Tibial nerve (tissue), 4 donors: ENCODE data around the gene GPR35. TPM values are rescaled to one million over a fixed set of nuclear protein-coding genes. Genes with fewer than 3 reads are reported as not detected.

Experiments
- DNase-seq, 2 donors: peaks; one replicate each; pipeline ENCODE4 v3.0.0-alpha.2; 2019; ENCODE audit warnings: low spot score in 2 of 2
- H3K27ac ChIP-seq, 4 donors: fragments of 200-600 bp; sonication (generic) in 3 of 4; one replicate each; pipeline ENCODE4 v1.5.1; 2017 to 2019; ENCODE audit warnings: mild to moderate bottlenecking in 1 of 4
- H3K27me3 ChIP-seq, 2 donors: fragments of 200-600 bp; sonication (generic) in 1 of 2; one replicate each; pipeline versions ENCODE4 v1.5.1 to v1.6.0; 2017 to 2019
- H3K36me3 ChIP-seq, 3 donors: fragments of 200-600 bp; sonication (generic); one replicate each; pipeline ENCODE4 v1.5.1; 2018 to 2019
- H3K4me1 ChIP-seq, 4 donors: fragments of 200-600 bp; sonication (generic) in 3 of 4; one replicate each; pipeline ENCODE4 v1.5.1; 2017 to 2019
- H3K4me3 ChIP-seq, 4 donors: fragments of 200-600 bp; sonication (generic) in 3 of 4; one replicate each; pipeline ENCODE4 v1.5.1; 2017 to 2019; ENCODE audit warnings: mild to moderate bottlenecking in 1 of 4, moderate library complexity in 1 of 4
- H3K9me3 ChIP-seq, 4 donors: fragments of 200-600 bp; sonication (generic) in 3 of 4; one replicate each; pipeline ENCODE4 v1.5.1; 2017 to 2019
- CTCF ChIP-seq, 5 experiments: fragments of 200-600 bp in 3 of 5; fragments of 450-650 bp in 2 of 5; sonication (generic) in 3 of 5; IDR thresholded peaks; one replicate each; pipeline ENCODE4 v1.5.1; 2016 to 2019; ENCODE audit warnings: antibody characterized with exemption in 5 of 5, mild to moderate bottlenecking in 3 of 5, moderate library complexity in 2 of 5
- EP300 ChIP-seq, 2 donors: sonication (generic); formaldehyde crosslinking; IDR thresholded peaks; one replicate each; pipeline ENCODE4 v1.6.1; 2017; ENCODE audit warnings: antibody characterized with exemption in 2 of 2, mild to moderate bottlenecking in 1 of 2
- POLR2A ChIP-seq, 2 donors: fragments of 450-650 bp; IDR thresholded peaks; one replicate each; pipeline ENCODE4 v1.6.1; 2017; ENCODE audit warnings: antibody characterized with exemption in 2 of 2, mild to moderate bottlenecking in 2 of 2, moderate library complexity in 2 of 2
- WGBS, 2 donors: methylation state at CpG; one replicate each; pipeline ENCODE4 v1.1.5; 2018; 5-methylcytosine and 5-hydroxymethylcytosine counted together
- total RNA-seq, 4 donors: library from RNA; depleted of rRNA; stranded (reverse); fragments of >200 nt; gene quantifications; one replicate each; pipeline ENCODE4 v1.1.0, GENCODE V29; 2016

GPR35 gene
- total RNA-seq, 4 donors from 2014 or later: 0.90 to 8.2 (median 2.0) TPM

- H3K36me3 ChIP-seq: peaks cover 0 to 12% (median 0%) of the 10 kb centered on the region in 3 donors
- no peaks in the 10 kb centered on the region for H3K27me3 ChIP-seq
- H3K9me3 ChIP-seq: peaks cover 0 to 5% (median 0%) of the 10 kb centered on the region in 4 donors
- peaks cover 0 to 11% (median 5%) of the 10 kb centered on the region in 4 donors for H3K4me1 ChIP-seq
- no peak overlapping the region for H3K4me3 ChIP-seq
- DNase-seq: no peak
- WGBS, 2 donors: 85 to 92% methylated on average over 14 to 17 of the region's 17 CpGs
- no peak overlapping the region for H3K27ac ChIP-seq
- TF ChIP-seq CTCF (IDR thresholded peaks at IDR 0.05): no peak
- no peak for TF ChIP-seq POLR2A (IDR thresholded peaks at IDR 0.05)
- no peak for TF ChIP-seq EP300 (IDR thresholded peaks at IDR 0.05)
These were observed 2.6 kb downstream of the GPR35 start for GRCh38 chr2:240627736-240628506.

DNA sequence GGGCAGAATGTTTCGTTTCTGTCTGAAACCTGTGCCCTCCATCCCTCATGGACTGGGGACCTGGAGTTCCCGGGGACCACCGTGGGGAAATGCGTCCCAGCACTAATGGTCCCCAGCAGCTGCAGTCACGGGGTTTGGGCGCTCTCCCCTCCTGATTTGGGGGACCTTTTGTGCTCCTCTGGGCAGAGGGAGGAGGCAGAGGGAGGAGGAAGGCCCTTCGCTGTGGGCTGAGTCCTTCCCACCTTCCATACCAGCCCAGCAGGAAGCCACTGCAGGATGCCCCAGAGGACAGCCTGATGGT lies 3.2 kb downstream of the GPR35 start:
- peaks cover 0 to 11% (median 5%) of the 10 kb centered on the region in 4 donors for H3K4me1 ChIP-seq
- no peak for TF ChIP-seq EP300 (IDR thresholded peaks at IDR 0.05)
- TF ChIP-seq CTCF (IDR thresholded peaks at IDR 0.05): no peak
- no peak for TF ChIP-seq POLR2A (IDR thresholded peaks at IDR 0.05)
- WGBS, 2 donors: 73 to 87% methylated on average over 7 of the region's 7 CpGs
- no peak overlapping the region for H3K4me3 ChIP-seq
- no peak overlapping the region for H3K27ac ChIP-seq
- no peaks in the 10 kb centered on the region for H3K27me3 ChIP-seq
- no peak for DNase-seq
- peaks cover 0 to 12% (median 0%) of the 10 kb centered on the region in 3 donors for H3K36me3 ChIP-seq
- H3K9me3 ChIP-seq: peaks cover 0 to 8% (median 0%) of the 10 kb centered on the region in 4 donors

DNA sequence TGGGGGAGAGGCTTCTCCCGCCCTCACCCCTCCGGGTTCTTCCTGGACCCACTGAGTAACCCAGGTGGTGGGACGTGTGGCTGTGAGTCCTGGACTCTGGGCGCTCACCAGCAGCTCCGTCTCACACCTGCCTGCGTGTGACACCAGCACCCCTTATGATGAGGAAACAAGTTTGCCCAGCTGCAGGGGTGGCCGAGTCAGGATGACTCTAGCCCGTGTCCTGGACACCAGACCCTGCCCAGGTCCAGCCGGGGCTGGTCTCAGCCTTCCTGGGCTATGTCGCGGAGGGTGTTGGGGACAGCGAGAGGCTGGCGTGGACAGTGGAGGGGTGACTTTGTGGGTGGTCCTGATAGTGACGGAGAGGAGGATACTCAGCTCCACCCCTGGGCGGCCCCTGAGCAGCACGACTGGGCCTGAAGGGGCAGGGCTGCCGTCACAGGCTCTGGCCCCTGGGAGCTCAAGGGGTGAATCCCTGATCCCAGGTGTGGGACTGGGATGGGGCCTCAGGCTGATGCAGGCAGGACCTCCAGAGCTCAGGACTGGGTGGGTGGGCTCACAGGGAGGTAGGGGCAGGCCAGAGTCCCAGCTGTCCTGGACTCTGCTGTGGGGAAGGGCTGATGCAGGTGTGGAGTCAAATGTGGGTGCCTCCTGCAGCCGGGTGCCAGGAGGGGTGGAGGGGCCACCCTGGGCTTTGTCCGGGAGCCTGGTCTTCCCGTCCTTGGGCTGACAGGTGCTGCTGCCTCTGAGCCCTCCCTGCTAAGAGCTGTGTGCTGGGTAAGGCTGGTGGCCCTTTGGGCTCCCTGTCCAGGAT lies 3.7 kb downstream of the GPR35 start:
- Histone ChIP-seq H3K27me3 (no peaks in the 10 kb centered on the region), H3K4me1 (peaks cover 0 to 11% (median 5%) of the 10 kb centered on the region in 4 donors), H3K9me3 (peaks cover 0 to 13% (median 0%) of the 10 kb centered on the region in 4 donors), H3K4me3 (no peak overlapping the region), H3K36me3 (peaks cover 0 to 12% (median 0%) of the 10 kb centered on the region in 3 donors), H3K27ac (no peak overlapping the region)
- TF ChIP-seq CTCF (IDR thresholded peaks at IDR 0.05) (no peak), EP300 (IDR thresholded peaks at IDR 0.05) (no peak), POLR2A (IDR thresholded peaks at IDR 0.05) (no peak)
- WGBS, 2 donors: 53 to 78% methylated on average over 8 to 14 of the region's 20 CpGs
- no peak for DNase-seq

DNA sequence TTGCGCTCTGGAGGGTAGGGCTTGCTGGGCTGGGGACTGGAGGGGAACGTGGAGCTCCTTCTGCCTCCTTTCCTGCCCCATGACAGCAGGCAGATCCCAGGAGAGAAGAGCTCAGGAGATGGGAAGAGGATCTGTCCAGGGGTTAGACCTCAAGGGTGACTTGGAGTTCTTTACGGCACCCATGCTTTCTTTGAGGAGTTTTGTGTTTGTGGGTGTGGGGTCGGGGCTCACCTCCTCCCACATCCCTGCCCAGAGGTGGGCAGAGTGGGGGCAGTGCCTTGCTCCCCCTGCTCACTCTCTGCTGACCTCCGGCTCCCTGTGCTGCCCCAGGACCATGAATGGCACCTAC lies 4.3 kb downstream of the GPR35 start:
- peaks cover 0 to 10% (median 5%) of the 10 kb centered on the region in 4 donors for H3K4me1 ChIP-seq
- 68 to 76% methylated on average over 5 of the region's 5 CpGs for WGBS, 2 donors
- no peak overlapping the region for H3K4me3 ChIP-seq
- H3K36me3 ChIP-seq: peaks cover 0 to 12% (median 0%) of the 10 kb centered on the region in 3 donors
- H3K27ac ChIP-seq: no peak overlapping the region
- no peak for DNase-seq
- no peaks in the 10 kb centered on the region for H3K27me3 ChIP-seq
- TF ChIP-seq POLR2A (IDR thresholded peaks at IDR 0.05) (no peak), CTCF (IDR thresholded peaks at IDR 0.05) (no peak), EP300 (IDR thresholded peaks at IDR 0.05) (no peak)
- H3K9me3 ChIP-seq: peaks cover 0 to 17% (median 0%) of the 10 kb centered on the region in 4 donors
